SK-N-SH treated with all-trans-retinoic acid at 6 μM for 48 hours (cell line): ENCODE results near the gene LAPTM5.

Source experiments
- ATAC-seq: fragments of 200-7000 bp; cut with Tn5 transposase; 3 replicates; pipeline ENCODE4 v1.9.1; 2020; ENCODE audit warnings: mild to moderate bottlenecking, moderate library complexity
- ARNTL ChIP-seq: fragments of 450-650 bp; formaldehyde crosslinking; IDR thresholded peaks from 2 replicates; pipeline ENCODE4 v1.5.0; 2020; ENCODE audit warnings: low read depth, mild to moderate bottlenecking, moderate library complexity, borderline replicate concordance
- BACH2 ChIP-seq: fragments of 250-450 bp; sonication (Bioruptor Pico); IDR thresholded peaks from 2 replicates; pipeline ENCODE4 v1.9.0; 2021; ENCODE audit warnings: mild to moderate bottlenecking, borderline replicate concordance
- CSRNP3 ChIP-seq: fragments of 250-450 bp; sonication (Bioruptor Pico); IDR thresholded peaks from 2 replicates; pipeline ENCODE4 v1.5.1; 2021; ENCODE audit warnings: mild to moderate bottlenecking, moderate library complexity
- ESRRG ChIP-seq: fragments of 250-450 bp; sonication (Bioruptor Pico); IDR thresholded peaks from 2 replicates; pipeline ENCODE4 v1.6.1; 2021; ENCODE audit warnings: mild to moderate bottlenecking
- GLIS3 ChIP-seq: fragments of 250-450 bp; sonication (Bioruptor Pico); IDR thresholded peaks from 2 replicates; pipeline ENCODE4 v1.5.0; 2020; ENCODE audit warnings: mild to moderate bottlenecking, moderate library complexity
- ISL1 ChIP-seq: fragments of 250-450 bp; sonication (Bioruptor Pico); IDR thresholded peaks from 2 replicates; pipeline ENCODE4 v2.1.2; 2022; ENCODE audit warnings: mild to moderate bottlenecking, moderate library complexity
- POU6F1 ChIP-seq: fragments of 250-450 bp; sonication (Bioruptor Pico); IDR thresholded peaks from 2 replicates; pipeline ENCODE4 v1.8.0; 2021; ENCODE audit warnings: low read depth, mild to moderate bottlenecking, moderate library complexity, borderline replicate concordance
- PPARA ChIP-seq: fragments of 250-450 bp; sonication (Bioruptor Pico); IDR thresholded peaks from 2 replicates; pipeline ENCODE4 v1.5.0; 2020; ENCODE audit warnings: mild to moderate bottlenecking, borderline replicate concordance
- RARB ChIP-seq: fragments of 250-450 bp; sonication (Bioruptor Pico); IDR thresholded peaks from 2 replicates; pipeline ENCODE4 v1.8.0; 2021; ENCODE audit warnings: mild to moderate bottlenecking, moderate library complexity
- SNAI2 ChIP-seq: fragments of 250-450 bp; sonication (Bioruptor Pico); IDR thresholded peaks from 2 replicates; pipeline ENCODE4 v1.5.0; 2020; ENCODE audit warnings: mild to moderate bottlenecking, moderate library complexity
- TOX ChIP-seq: fragments of 250-450 bp; sonication (Bioruptor Pico); IDR thresholded peaks from 2 replicates; pipeline ENCODE4 v1.8.0; 2021; ENCODE audit warnings: mild to moderate bottlenecking, moderate library complexity, borderline replicate concordance
- TSHZ2 ChIP-seq: fragments of 250-450 bp; sonication (Bioruptor Pico); IDR thresholded peaks from 2 replicates; pipeline ENCODE4 v1.5.0; 2020; ENCODE audit warnings: mild to moderate bottlenecking, moderate library complexity
- ZC3H10 ChIP-seq: fragments of 250-450 bp; sonication (Bioruptor Pico); IDR thresholded peaks from 2 replicates; pipeline ENCODE4 v1.5.1; 2021; ENCODE audit warnings: mild to moderate bottlenecking, moderate library complexity
- ZFP30 ChIP-seq: fragments of 450-650 bp; formaldehyde crosslinking; IDR thresholded peaks from 2 replicates; pipeline ENCODE4 v1.5.0; 2022; ENCODE audit warnings: mild to moderate bottlenecking, moderate library complexity
- ZNF70 ChIP-seq: fragments of 450-650 bp; formaldehyde crosslinking; IDR thresholded peaks from 2 replicates; pipeline ENCODE4 v1.5.0; 2020; ENCODE audit warnings: mild to moderate bottlenecking, moderate library complexity
- ZNF8 ChIP-seq: fragments of 450-650 bp; formaldehyde crosslinking; IDR thresholded peaks from 2 replicates; pipeline ENCODE4 v1.5.0; 2020; ENCODE audit warnings: mild to moderate bottlenecking, moderate library complexity

The LAPTM5 gene

GRCh38 chr1:30785714-30786113 lies 28.1 kb upstream of the LAPTM5 start (continued):
- no peak for TF ChIP-seq POU6F1 (CRISPR knock-in tag)

- TF ChIP-seq CSRNP3 (CRISPR knock-in tag) (no peak), ZNF70 (CRISPR knock-in tag) (no peak), TOX (CRISPR knock-in tag) (no peak), ZC3H10 (no peak), ESRRG (no peak), ARNTL (CRISPR knock-in tag) (no peak), ZNF8 (CRISPR knock-in tag) (no peak), SNAI2 (CRISPR knock-in tag) (no peak), POU6F1 (CRISPR knock-in tag) (no peak)
- TF ChIP-seq, all 23 proteins: peak for 0
- no peak for ATAC-seq
Observed at GRCh38 chr1:30785181-30785580, 27.6 kb upstream of the LAPTM5 start.

GRCh38 chr1:30783256-30783915 lies 25.8 kb upstream of the LAPTM5 start:
- no peak for ATAC-seq

More at GRCh38 chr1:30783256-30783915, 25.8 kb upstream of the LAPTM5 start:
- TF ChIP-seq BACH2 (no peak), ISL1 (CRISPR knock-in tag) (no peak), ZNF8 (CRISPR knock-in tag) (no peak), TSHZ2 (CRISPR knock-in tag) (no peak), ZFP30 (CRISPR knock-in tag) (no peak), RARB (no peak), TOX (CRISPR knock-in tag) (no peak), GLIS3 (no peak), ARNTL (CRISPR knock-in tag) (no peak), POU6F1 (CRISPR knock-in tag) (no peak), PPARA (CRISPR knock-in tag) (no peak)
